Neural crest cell (in vitro differentiated cells): ENCODE measurements around the gene CAPN11. TPM values are rescaled to one million over a fixed set of nuclear protein-coding genes. Genes with fewer than 3 reads are reported as not detected.
A peak's percentile ranks its signal among the peaks of the same experiment; 100 is the strongest.

Source experiments
- DNase-seq: peaks from one replicate; pipeline ENCODE4 v3.0.0; 2021; ENCODE audit warnings: low read depth, mixed read lengths, low spot score
- H3K27ac Mint-ChIP-seq: one replicate; pipeline ENCODE4 v1.8.0; 2021; ENCODE audit warnings: mild to moderate bottlenecking, mixed read lengths; ENCODE audit not compliant: unreplicated experiment
- H3K27me3 Mint-ChIP-seq: 2 replicates; pipeline ENCODE4 v1.8.0; 2021; ENCODE audit warnings: low read depth, mild to moderate bottlenecking, mixed read lengths
- H3K36me3 Mint-ChIP-seq: 2 replicates; pipeline ENCODE4 v1.8.0; 2021; ENCODE audit warnings: low read depth, mild to moderate bottlenecking, mixed read lengths
- H3K4me1 Mint-ChIP-seq: 2 replicates; pipeline ENCODE4 v1.8.0; 2021; ENCODE audit warnings: mixed read lengths
- H3K4me3 Mint-ChIP-seq: one replicate; pipeline ENCODE4 v1.8.0; 2021; ENCODE audit warnings: mild to moderate bottlenecking, mixed read lengths
- H3K9me3 Mint-ChIP-seq: 2 replicates; pipeline ENCODE4 v1.8.0; 2021; ENCODE audit warnings: mixed read lengths
- total RNA-seq: library from RNA; stranded (reverse); gene quantifications from 2 replicates; pipeline ENCODE4 v1.2.1, GENCODE V29; 2021
- TF ChIP-seq, protein P1 (sequence below): fragments of 200-600 bp; sonication (generic); conservative IDR thresholded peaks from 2 replicates; pipeline ENCODE4 v1.5.0; 2021; ENCODE audit warnings: antibody characterized with exemption, mild to moderate bottlenecking

CAPN11 gene
- total RNA-seq, 1 donor from 2014 or later, result not detected

- Mint-ChIP-seq H3K4me1 (peaks cover 54% of the 10 kb centered on the region), H3K4me3 (peak overlapping the region; percentile 32), H3K9me3 (no peaks in the 10 kb centered on the region), H3K36me3 (no peaks in the 10 kb centered on the region), H3K27me3 (no peaks in the 10 kb centered on the region), H3K27ac (no peak overlapping the region)
- TF ChIP-seq, protein P1, sequence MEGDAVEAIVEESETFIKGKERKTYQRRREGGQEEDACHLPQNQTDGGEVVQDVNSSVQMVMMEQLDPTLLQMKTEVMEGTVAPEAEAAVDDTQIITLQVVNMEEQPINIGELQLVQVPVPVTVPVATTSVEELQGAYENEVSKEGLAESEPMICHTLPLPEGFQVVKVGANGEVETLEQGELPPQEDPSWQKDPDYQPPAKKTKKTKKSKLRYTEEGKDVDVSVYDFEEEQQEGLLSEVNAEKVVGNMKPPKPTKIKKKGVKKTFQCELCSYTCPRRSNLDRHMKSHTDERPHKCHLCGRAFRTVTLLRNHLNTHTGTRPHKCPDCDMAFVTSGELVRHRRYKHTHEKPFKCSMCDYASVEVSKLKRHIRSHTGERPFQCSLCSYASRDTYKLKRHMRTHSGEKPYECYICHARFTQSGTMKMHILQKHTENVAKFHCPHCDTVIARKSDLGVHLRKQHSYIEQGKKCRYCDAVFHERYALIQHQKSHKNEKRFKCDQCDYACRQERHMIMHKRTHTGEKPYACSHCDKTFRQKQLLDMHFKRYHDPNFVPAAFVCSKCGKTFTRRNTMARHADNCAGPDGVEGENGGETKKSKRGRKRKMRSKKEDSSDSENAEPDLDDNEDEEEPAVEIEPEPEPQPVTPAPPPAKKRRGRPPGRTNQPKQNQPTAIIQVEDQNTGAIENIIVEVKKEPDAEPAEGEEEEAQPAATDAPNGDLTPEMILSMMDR, result no peak
- no peak for DNase-seq
These were observed 37.8 kb upstream of the CAPN11 start for GRCh38 chr6:44120692-44121443.

DNA sequence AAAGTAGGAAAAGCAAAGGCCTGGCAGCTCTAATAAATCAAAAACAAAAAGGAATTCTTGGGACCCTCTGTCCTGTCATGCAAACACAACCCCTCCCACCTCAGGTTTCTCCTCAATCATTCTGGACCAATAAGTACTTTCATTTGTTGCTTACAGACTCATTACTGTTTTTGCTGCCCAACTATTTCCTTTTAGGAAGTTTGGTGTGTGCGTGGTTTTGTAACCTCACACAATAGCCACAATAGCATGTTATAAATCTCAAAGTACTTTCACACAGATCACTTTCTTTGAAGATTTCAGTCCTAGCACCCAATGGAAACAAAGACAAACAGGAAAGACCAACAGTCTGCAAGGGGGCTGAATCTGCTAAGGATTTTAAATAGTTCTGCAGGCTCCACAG is 35.8 kb upstream of the CAPN11 start:
- Mint-ChIP-seq H3K9me3 (no peaks in the 10 kb centered on the region), H3K4me3 (peak overlapping the region; percentile 36), H3K27me3 (no peaks in the 10 kb centered on the region), H3K27ac (no peak overlapping the region), H3K36me3 (no peaks in the 10 kb centered on the region), H3K4me1 (peaks cover 63% of the 10 kb centered on the region)
- TF ChIP-seq, protein P1, result no peak
- no peak for DNase-seq

DNA sequence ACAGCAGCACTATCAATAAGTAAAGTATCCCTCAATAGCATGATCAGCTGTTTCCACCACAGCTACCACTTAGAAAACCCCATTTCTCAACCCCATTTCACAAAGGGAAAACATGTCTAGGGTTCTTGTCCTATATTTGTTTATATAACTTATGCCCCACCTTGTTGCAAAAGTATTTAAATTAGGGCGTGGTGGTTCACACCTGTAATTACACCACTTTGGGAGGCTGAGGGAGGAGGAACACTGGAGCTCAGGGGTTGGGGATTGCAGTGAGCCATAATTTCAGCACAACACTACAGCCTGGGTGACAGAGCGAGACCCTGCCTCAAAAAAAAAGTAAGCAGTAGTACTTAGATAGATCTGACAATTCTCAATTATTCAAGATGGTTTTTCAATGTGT is 35.1 kb upstream of the CAPN11 start:
- no peak for DNase-seq
- Mint-ChIP-seq H3K36me3 (no peaks in the 10 kb centered on the region), H3K4me3 (peak overlapping the region; percentile 96), H3K4me1 (peaks cover 63% of the 10 kb centered on the region), H3K27ac (no peak overlapping the region), H3K9me3 (no peaks in the 10 kb centered on the region), H3K27me3 (no peaks in the 10 kb centered on the region)
- TF ChIP-seq, protein P1, result no peak

GRCh38 chr6:44126320-44127149 is 32.1 kb upstream of the CAPN11 start:
- H3K9me3 Mint-ChIP-seq, result no peaks in the 10 kb centered on the region

GRCh38 chr6:44127186-44128019 is 31.2 kb upstream of the CAPN11 start, which contains the start of the genes MRPL14 and TMEM63B:
Gene MRPL14, minus strand, starts transcription at chr6:44127452. Its CDS starts 10,841 bp downstream, at chr6:44116611.
Gene TMEM63B, plus strand, starts transcription at chr6:44127554. Its CDS starts 7,031 bp downstream, at chr6:44134585.
- no peaks in the 10 kb centered on the region for H3K36me3 Mint-ChIP-seq
- TF ChIP-seq, protein P1, result no peak
- H3K9me3 Mint-ChIP-seq, result no peaks in the 10 kb centered on the region
- peak within 1 kb of the TSS; percentile 96 for H3K4me3 Mint-ChIP-seq
- DNase-seq, result peak; percentile 84
- peak within 1 kb of the TSS; percentile 83 for H3K27ac Mint-ChIP-seq
- peaks cover 44% of the 10 kb centered on the region for H3K4me1 Mint-ChIP-seq
- H3K27me3 Mint-ChIP-seq, result no peaks in the 10 kb centered on the region

More at GRCh38 chr6:44126320-44127149, 32.1 kb upstream of the CAPN11 start:
- peak overlapping the region; percentile 83 for H3K27ac Mint-ChIP-seq
- no peaks in the 10 kb centered on the region for H3K36me3 Mint-ChIP-seq
- no peaks in the 10 kb centered on the region for H3K27me3 Mint-ChIP-seq
- TF ChIP-seq, protein P1, result no peak
- H3K4me3 Mint-ChIP-seq, result peak overlapping the region; percentile 96
- peak; percentile 28 for DNase-seq
- H3K4me1 Mint-ChIP-seq, result peaks cover 45% of the 10 kb centered on the region
